IPS DF 19.7 (cell line): ENCODE measurements around the gene NDUFAF3.
"Not testable (repeated sequence)": the region's sequence is repeated elsewhere in the genome, so short reads cannot be mapped to it uniquely, and the experiment has no call there.

Experiments
- DNase-seq: peaks from one replicate; pipeline ENCODE4 v3.0.0-alpha.2; 2013; ENCODE audit warnings: low read depth, low spot score

The NDUFAF3 gene

DNA sequence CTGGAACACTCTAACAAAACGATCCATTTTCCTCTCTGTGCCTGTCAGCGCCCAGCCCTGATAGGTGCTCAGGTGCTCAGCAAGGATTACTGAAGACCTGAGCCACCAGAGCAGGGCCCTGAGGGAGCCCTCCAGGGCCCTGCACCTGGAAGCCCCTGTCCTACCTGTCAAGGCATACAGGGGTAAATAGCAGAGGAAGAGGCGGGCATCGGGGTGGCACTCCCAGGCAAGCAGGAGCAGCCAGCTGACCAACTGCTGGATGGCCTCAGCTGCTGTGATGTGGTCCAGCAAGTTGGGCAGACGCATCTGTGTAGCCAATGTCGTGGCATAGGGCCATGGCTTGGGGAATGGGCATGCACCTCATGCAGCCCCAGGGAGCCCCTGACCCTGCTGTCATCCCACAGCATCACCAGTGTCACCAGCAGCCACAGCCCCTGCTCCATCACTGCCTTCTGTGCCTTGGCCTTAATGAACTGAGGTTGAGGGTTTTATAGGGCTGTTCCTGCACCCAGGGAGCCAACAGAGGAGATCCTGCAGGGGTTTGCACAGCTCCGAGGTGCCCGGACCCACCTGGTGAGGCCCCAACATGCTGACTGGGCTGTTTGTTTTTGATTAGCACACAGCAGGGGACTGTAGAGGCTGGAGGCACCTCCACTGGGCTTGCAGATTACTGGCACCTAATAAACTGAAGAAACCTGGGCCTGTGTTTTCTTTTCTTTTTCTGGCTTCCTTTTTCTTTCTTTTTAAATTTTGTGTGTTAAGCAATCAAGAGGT, 22.6 kb upstream of the NDUFAF3 start:
- DNase-seq: no peak

DNA sequence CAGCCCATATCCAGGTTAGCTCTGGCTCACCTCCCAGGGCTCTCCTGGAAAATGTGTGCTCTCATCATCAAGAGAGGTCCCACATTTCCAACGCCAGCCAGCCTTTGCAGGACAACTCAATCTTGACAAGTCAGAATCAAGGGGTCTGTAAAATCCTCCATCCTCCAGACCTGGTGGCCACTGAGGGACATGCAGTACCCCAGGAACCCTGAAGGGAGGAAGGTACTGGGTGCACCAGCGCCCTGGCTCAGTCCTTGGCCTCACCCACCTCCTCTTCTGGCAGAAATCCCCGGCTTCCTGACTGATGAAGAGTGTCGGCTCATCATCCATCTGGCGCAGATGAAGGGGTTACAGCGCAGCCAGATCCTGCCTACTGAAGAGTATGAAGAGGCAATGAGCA, 20.8 kb upstream of the NDUFAF3 start:
- no peak for DNase-seq

DNA sequence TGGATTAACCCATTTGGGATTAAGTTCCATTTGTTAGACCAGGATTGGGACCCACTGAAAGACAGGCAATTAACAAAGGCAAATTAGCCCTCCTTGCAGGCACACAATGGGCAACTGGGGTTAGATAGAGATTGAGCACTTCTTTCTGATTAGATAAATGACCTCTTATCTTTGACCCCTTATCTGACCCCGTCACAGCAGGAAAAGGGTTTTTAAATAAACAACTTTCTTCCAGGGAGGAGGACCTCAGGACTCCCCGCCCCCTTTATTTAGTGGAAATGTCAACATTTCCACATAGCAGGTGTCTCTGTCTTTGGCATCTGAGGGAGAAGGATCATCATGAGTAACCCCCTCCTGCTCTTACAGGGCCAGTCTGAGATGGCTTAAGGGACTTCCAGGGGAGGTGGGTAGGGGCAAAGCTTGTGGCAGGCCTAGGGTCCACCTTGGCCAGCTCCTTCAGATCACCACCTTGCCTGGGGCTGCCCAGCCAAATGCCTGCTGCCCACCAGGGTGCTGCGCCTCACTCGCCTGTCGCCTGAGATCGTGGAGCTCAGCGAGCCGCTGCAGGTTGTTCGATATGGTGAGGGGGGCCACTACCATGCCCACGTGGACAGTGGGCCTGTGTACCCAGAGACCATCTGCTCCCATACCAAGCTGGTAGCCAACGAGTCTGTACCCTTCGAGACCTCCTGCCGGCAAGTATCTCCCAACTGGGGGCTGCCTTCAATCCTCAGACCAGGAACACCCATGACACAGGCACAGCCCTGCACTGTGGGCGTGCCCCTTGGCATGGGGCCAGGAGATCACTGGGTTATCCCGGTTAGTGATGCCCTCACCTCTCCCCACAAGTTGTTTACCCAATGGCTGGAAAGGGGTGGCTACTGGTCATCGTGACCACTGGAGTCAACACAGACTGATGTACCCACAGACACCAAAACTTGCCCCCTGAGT, 17.3 kb upstream of the NDUFAF3 start:
- no peak for DNase-seq

DNA sequence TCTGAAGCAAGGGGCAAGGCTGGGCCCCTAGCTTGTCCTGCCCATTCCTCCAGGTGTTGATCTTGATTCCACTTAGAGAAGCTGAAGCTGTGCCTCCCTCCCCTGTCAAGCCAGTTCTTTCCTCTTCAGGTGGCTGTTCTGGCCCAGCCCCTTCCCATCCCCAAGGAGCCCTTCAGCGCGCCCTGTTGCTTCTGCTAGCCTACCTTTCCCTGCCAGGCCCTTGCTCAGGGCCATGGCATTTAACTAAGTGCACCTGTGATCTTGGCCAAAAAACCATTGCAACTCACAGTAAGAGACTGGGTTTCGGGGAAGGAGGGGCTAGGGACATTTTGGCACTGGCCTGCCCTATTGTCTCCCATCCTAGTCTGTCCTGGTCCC, 16.6 kb upstream of the NDUFAF3 start:
- no peak for DNase-seq

DNA sequence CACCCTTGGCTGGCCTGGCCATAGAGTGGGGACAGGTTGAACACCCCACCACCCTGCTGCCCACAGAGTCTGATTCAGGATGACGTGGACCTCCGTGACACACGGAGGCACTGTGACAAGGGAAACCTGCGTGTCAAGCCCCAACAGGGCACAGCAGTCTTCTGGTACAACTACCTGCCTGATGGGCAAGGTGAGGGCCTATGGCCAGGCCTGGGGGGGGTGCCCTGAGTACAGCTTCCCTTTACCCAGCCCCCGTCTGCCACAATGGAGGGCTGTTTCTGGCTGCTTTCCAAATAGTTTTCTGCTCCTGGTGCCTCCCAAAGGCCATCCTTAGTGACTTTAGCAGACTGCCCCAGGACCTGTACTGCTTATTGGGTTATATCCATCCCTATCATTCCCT, 15.9 kb upstream of the NDUFAF3 start:
- no peak for DNase-seq

DNA sequence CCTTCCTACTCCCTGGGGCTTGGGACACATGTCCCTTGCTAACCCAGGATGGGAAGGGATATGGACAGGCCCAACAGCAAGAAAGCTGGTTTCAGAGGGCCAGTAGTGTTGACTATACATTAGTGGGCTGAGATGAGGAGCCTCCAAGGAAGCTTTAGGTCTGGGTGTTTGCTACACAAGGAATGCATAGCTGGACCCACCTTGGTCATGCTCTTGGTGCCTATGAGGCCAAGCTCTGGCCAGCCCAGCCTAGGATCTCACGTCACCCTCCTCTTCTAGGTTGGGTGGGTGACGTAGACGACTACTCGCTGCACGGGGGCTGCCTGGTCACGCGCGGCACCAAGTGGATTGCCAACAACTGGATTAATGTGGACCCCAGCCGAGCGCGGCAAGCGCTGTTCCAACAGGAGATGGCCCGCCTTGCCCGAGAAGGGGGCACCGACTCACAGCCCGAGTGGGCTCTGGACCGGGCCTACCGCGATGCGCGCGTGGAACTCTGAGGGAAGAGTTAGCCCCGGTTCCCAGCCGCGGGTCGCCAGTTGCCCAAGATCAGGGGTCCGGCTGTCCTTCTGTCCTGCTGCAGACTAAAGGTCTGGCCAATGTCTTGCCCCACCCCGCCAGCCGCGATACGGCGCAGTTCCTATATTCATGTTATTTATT, 15.4 kb upstream of the NDUFAF3 start:
- no peak for DNase-seq

DNA sequence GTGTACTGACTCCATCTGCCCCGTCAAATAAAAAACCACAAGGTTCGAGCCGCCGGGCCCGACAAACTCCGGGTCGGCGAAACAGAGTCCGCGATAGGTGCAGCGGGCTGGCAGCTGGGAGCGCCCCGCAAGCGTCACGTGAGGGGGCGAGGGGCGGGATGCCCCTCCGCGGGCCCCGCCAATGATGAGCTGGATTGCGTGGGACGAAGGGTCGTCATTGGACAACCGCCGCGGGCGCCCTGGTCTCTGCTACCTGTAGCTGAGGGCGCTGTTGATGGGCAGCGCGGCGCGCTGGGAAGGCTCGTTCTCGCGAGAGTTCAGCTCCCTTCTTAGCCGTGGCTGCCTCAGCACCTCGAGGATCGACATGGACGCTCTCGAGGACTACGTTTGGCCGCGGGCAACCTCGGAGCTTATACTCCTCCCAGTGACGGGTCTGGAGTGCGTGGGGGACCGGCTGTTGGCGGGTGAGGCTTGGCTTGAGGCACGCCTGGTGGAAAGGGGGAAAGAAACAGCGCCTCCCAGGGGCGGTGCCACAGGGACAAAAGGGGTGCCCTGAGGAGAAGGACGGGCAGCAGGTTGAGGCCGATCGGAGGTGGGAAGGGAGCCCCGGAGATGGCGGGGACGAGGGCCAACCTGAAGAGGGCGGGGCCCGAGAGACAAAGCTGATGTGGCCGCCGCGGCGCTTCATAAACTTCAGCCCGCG, 14.7 kb upstream of the NDUFAF3 start, which contains the start of gene WDR6:
Gene WDR6 (plus strand): TSS at position 324 of the 703 bp plus-strand sequence. CDS start 41 bp downstream, at position 365.
- peak; percentile 93 for DNase-seq

DNA sequence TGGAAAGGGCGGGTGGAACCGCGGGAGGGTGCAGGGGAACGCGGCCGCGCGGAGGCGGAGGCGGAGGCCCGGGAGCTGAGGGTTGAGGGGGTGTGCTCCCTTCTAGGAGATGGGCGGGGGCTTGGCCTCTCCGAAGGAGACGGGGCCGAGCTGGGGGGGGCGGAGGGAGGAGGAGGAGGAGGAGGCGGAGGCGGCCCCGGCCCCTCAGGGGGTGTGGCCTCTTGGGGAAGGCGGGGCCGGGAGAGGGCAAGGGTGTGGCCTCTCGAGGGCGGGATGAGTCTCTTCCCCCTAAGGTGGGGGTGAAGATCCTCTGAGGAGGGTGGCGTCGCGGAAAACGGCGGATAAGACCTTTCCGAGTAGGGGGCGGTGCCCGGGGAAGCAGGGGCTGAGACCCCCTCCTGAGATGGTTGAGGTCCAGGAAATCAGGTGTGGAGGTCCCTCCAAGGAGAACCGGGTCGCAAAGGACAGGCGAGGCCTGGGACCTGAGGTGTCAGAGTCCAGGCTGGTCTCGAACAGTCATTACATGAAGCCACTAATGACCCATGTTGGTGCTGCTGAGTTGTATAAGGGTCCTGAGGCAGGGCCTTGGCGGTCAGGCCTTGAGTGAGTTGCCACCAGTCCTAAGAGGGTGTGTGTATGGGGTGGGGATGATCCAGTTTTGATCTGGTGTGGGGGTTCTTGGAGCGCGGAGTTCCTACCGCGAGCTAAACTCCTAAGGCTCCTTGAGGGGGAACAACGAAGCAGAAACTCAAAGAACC, 14.0 kb upstream of the NDUFAF3 start:
- no peak for DNase-seq

DNA sequence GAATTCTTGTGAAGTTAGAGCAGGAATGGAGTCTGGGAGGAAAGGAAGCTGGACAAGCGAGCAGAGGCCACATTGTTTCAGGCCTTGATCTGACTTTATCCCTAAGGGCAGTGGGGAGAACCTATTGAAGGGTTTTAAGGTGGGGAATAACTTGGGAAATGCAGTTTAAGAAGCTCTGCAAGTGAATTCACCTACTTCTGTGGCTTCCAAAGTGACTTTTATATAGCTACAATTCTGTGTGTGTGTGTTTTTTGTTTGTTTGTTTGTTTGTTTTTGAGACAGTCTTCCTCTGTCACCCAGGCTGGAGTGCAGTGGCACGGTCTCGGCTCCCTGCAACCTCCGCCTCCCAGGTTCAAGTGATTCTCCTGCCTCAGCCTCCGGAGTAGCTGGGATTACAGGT, 13.3 kb upstream of the NDUFAF3 start:
- not testable (repeated sequence) for DNase-seq

DNA sequence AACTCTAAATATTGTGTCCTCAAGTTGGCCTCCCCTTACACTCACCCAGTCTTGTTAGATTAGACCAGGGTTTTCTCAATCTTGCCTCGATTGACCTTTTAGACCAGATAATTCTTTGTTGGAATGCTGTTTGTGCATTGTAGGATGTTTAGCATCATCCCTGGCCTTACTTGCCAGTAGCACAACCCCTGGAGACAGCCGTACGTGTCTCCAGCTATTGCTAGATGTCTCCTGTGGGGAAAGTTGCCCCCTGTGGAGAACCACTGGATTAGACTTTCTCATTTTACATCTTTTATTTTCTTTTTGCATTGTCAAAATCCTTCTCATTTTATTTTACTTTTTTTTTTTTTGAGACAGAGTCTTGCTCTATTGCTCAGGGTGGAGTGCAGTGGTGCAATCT, 12.5 kb upstream of the NDUFAF3 start:
- no peak for DNase-seq

DNA sequence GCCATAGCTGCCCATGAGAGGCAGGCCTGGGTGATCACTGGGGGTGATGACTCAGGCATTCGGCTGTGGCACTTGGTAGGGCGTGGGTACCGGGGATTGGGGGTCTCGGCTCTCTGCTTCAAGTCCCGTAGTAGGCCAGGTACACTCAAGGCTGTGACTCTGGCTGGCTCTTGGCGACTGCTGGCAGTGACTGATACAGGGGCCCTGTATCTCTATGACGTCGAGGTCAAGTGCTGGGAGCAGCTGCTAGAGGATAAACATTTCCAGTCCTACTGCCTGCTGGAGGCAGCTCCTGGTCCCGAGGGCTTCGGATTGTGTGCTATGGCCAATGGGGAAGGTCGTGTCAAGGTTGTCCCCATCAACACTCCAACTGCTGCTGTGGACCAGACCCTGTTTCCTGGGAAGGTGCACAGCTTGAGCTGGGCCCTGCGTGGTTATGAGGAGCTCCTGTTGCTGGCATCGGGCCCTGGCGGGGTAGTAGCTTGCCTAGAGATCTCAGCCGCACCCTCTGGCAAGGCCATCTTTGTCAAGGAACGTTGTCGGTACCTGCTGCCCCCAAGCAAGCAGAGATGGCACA, 9.4 kb upstream of the NDUFAF3 start:
- DNase-seq: no peak

DNA sequence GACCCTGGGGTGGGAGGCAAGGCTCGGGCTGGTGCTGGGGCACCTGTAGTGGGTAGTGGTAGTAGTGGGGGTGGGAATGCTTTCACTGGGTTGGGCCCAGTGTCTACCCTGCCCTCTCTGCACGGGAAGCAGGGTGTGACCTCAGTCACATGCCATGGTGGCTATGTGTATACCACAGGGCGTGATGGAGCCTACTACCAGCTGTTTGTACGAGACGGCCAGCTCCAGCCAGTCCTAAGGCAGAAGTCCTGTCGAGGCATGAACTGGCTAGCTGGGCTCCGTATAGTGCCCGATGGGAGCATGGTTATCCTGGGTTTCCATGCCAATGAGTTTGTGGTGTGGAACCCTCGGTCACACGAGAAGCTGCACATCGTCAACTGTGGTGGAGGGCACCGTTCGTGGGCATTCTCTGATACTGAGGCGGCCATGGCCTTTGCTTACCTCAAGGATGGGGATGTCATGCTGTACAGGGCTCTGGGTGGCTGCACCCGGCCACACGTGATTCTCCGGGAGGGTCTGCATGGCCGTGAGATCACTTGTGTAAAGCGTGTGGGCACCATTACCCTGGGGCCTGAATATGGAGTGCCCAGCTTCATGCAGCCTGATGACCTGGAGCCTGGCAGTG, 8.7 kb upstream of the NDUFAF3 start:
- no peak for DNase-seq

DNA sequence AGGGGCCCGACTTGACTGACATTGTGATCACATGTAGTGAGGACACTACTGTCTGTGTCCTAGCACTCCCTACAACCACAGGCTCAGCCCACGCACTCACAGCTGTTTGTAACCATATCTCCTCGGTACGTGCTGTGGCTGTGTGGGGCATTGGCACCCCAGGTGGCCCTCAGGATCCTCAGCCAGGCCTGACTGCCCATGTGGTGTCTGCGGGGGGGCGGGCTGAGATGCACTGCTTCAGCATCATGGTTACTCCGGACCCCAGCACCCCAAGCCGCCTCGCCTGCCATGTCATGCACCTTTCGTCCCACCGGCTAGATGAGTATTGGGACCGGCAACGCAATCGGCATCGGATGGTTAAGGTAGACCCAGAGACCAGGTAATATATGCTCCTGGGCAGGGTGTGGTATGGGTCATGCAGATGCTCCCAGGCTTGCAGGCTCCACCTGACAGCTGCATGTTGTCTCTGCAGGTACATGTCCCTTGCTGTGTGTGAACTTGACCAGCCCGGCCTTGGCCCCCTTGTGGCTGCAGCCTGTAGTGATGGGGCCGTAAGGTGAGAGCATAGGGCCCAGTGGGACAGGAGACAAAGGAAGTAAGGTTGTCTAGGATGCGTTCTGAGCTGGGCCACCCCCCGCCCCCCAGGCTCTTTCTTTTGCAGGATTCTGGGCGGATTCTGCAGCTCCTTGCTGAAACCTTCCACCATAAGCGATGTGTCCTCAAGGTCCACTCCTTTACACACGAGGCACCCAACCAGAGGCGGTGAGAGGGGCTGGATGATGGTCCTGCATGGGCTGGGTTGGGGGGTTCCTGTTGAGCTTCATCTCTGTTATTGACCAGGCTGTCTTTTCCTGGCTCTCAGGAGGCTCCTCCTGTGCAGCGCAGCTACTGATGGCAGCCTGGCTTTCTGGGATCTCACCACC, 7.9 kb upstream of the NDUFAF3 start:
- DNase-seq: no peak

DNA sequence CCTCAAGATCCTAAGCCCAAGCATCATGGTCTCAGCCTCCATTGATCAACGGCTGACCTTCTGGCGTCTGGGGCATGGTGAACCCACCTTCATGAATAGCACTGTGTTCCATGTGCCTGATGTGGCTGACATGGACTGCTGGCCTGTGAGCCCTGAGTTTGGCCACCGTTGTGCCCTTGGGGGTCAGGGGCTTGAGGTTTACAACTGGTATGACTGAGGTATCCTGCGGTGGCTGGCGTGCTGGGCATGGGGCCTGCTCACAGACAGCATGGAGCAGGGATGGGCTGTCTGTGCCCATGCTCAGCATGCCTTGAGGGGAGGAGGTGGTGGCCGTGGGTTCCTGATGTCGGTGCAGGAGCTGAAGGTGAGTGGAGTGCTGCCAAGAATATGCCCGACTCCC, 6.8 kb upstream of the NDUFAF3 start:
- no peak for DNase-seq

DNA sequence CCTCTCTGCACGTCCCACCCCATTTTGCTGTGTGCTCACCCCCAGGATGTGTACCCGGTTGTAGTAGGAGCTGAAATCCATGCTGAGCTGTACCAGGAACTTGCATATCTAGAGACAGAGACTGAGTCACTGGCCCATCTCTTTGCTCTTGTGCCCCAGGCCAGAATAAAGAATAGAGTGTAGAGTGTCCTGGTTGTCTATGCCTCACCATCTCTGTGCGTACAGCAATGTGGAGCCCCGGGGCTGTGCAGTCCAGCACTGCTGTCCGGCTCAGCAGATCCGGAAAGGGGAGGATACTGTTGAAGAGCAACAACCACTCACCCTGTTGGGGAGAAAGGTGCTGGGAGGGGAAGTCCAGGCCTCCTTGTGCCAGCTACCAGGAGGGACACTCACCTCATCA, 6.2 kb upstream of the NDUFAF3 start:
- DNase-seq: no peak

DNA sequence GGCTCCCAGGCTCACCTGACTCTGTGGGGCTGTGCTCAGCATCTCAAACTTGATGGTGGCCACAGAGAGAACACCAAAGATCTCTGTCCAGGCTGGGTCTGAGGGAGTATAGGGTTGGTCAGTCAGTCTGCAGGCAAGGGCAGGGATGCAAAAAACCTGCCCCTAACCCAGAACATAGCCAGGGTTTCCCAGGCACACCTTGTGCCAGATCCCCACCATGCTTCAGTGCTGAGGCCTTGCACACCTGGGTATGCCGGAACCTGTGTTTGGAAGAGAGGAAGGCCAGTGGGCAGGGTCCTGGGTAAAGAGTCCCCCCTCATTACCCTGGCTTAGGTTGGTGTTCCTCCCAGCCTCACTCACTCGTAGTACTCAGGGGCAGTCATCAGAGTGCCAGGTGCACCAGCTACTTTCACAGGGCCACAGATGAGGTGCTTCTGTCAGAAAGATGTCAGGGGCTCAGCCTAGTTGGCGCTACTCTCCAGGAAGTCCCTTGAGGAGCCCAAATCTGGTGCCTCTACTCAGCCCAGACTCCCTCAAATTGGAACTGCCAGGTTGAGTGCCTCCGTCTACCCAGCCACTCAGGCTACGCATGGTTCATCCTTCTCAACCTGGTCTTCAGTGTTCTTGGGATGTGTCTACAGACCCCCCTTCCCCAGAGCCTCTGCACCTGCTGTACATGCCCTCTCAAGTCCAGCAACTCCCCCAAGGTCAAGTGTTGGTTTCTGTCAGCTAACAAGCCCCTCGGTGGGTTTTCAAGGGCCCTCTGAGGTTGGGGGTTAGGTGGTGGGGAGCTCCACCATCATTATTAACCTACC, 5.3 kb upstream of the NDUFAF3 start:
- no peak for DNase-seq

DNA sequence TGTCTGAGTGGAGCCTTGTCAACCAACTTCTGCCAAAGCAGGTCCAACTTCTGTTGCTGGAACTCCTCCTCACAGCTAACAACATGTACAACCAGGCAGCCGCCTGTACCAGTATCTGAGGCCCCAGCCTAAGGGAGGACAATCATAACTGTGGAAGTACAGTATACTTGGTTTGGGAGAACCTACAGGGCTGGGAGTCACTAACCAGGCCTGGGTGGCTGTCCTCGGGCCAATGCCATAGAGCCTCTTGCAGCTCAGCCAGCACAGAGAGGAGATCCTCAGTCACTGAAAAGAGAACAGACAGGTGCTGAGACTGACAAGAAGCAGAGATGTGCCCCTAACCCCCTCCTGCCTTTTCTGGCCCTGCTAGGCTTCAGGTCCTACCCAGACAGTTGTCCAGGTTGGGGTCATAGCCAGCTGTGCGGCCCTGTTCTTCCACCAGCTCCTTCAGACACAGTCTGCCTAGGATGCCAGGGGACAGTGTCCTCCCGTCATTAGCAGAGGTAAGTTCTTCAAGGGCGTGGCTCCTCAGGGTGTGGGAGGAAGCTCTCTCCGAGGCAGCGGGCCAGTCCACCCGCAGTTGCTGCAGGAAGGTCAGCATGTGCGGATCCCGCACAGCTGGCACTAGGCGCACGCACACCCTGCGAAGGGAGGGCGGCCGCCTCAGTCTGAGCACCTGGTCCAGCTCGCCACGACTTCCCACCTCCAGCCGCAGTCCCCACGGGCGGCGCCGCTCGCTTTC, 4.5 kb upstream of the NDUFAF3 start:
- DNase-seq: no peak
